HepG2 (cell line): Measurements from ENCODE around the gene TBCD. TPM values are rescaled to one million over a fixed set of nuclear protein-coding genes. Genes with fewer than 3 reads are reported as not detected.

ENCODE experiments used
- ARHGAP35 ChIP-seq: sonication (generic); formaldehyde crosslinking; IDR thresholded peaks from 2 replicates; pipeline ENCODE4 v1.9.0; 2022; ENCODE audit warnings: mild to moderate bottlenecking, inconsistent platforms, moderate library complexity, missing genetic modification reagents, borderline replicate concordance
- MBD4 ChIP-seq: IDR thresholded peaks from 2 replicates; pipeline ENCODE4 v1.6.1; 2012; ENCODE audit warnings: low read length, inconsistent platforms, borderline replicate concordance
- MED1 ChIP-seq: sonication (generic); formaldehyde crosslinking; IDR thresholded peaks from 2 replicates; pipeline ENCODE4 v1.4.0; 2020; ENCODE audit warnings: missing genetic modification reagents
- MIER2 ChIP-seq: IDR thresholded peaks from 2 replicates; pipeline ENCODE4 v1.6.1; 2016; ENCODE audit warnings: missing biosample characterization, missing genetic modification reagents
- POLR2AphosphoS2 ChIP-seq: IDR thresholded peaks from 2 replicates; pipeline ENCODE4 v1.6.1; 2011; ENCODE audit warnings: low read depth, low read length, improper control_type of control experiment
- PRDM15 ChIP-seq: sonication (generic); formaldehyde crosslinking; IDR thresholded peaks from 2 replicates; pipeline ENCODE4 v1.4.0; 2020; ENCODE audit warnings: missing genetic modification reagents
- TSC22D2 ChIP-seq: sonication (generic); formaldehyde crosslinking; IDR thresholded peaks from 2 replicates; pipeline ENCODE4 v1.5.1; 2020; ENCODE audit warnings: missing genetic modification reagents, mild to moderate bottlenecking, borderline replicate concordance
- ZBED4 ChIP-seq: sonication (generic); formaldehyde crosslinking; IDR thresholded peaks from 2 replicates; pipeline ENCODE4 v1.4.0; 2020; ENCODE audit warnings: missing genetic modification reagents, borderline replicate concordance
- ZBTB1 ChIP-seq: sonication (generic); formaldehyde crosslinking; IDR thresholded peaks from 2 replicates; pipeline ENCODE4 v1.4.0; 2020; ENCODE audit warnings: missing genetic modification reagents, borderline replicate concordance
- ZNF317 ChIP-seq: sonication (generic); formaldehyde crosslinking; IDR thresholded peaks from 2 replicates; pipeline ENCODE4 v1.5.0; 2020; ENCODE audit warnings: mild to moderate bottlenecking, missing genetic modification reagents
- ZNF460 ChIP-seq: sonication (generic); formaldehyde crosslinking; IDR thresholded peaks from 2 replicates; pipeline ENCODE4 v1.5.1; 2020; ENCODE audit warnings: missing genetic modification reagents, mild to moderate bottlenecking, borderline replicate concordance
- ZNF670 ChIP-seq: sonication (generic); formaldehyde crosslinking; IDR thresholded peaks from 2 replicates; pipeline ENCODE4 v1.8.0; 2022; ENCODE audit warnings: mild to moderate bottlenecking, missing genetic modification reagents, borderline replicate concordance
- ZNF7 ChIP-seq: IDR thresholded peaks from 2 replicates; pipeline ENCODE4 v1.6.1; 2016; ENCODE audit warnings: missing biosample characterization, missing genetic modification reagents
- ZNF878 ChIP-seq: sonication (generic); formaldehyde crosslinking; IDR thresholded peaks from 2 replicates; pipeline ENCODE4 v1.8.1; 2023; ENCODE audit warnings: mild to moderate bottlenecking, missing genetic modification reagents, moderate library complexity
- polyA plus RNA-seq, 8 experiments: library from polyadenylated mRNA; depleted of rRNA in 3 of 8; stranded (reverse) in 7 of 8; unstranded in 1 of 8; fragments of >200 nt; fragmentation: Illumina TruSeq in 4 of 8; extraction: Trizol in 4 of 8; gene quantifications; 2 replicates each; pipeline versions ENCODE4 v1.2.1 to v1.2.3, GENCODE V29; 2011 to 2016; ENCODE audit warnings: low read depth in 4 of 8, missing spikeins in 1 of 8, mixed read lengths in 1 of 8; ENCODE audit not compliant: insufficient read depth in 1 of 8
- total RNA-seq, 5 experiments: library from RNA; depleted of rRNA; stranded (reverse); fragments of >200 nt; fragmentation: Illumina TruSeq; extraction: Trizol; gene quantifications; 2 replicates each; pipeline ENCODE4 v1.2.3, GENCODE V29; 2016; ENCODE audit warnings: low read depth in 1 of 5
- TF ChIP-seq, protein P1 (sequence below): sonication (generic); formaldehyde crosslinking; IDR thresholded peaks from 2 replicates; pipeline ENCODE4 v1.8.1; 2023; ENCODE audit warnings: mild to moderate bottlenecking, missing genetic modification reagents, borderline replicate concordance
- TF ChIP-seq, protein P2 (sequence below): sonication (generic); formaldehyde crosslinking; IDR thresholded peaks from 2 replicates; pipeline ENCODE4 v1.5.1; 2020; ENCODE audit warnings: mild to moderate bottlenecking, missing genetic modification reagents, moderate library complexity

TBCD gene
- total and polyA plus RNA-seq, 2 of the 13 experiments (the other 11 are each of a cell fraction or from before 2014, with no cell fraction given) = 33.9 to 54.8 TPM

DNA sequence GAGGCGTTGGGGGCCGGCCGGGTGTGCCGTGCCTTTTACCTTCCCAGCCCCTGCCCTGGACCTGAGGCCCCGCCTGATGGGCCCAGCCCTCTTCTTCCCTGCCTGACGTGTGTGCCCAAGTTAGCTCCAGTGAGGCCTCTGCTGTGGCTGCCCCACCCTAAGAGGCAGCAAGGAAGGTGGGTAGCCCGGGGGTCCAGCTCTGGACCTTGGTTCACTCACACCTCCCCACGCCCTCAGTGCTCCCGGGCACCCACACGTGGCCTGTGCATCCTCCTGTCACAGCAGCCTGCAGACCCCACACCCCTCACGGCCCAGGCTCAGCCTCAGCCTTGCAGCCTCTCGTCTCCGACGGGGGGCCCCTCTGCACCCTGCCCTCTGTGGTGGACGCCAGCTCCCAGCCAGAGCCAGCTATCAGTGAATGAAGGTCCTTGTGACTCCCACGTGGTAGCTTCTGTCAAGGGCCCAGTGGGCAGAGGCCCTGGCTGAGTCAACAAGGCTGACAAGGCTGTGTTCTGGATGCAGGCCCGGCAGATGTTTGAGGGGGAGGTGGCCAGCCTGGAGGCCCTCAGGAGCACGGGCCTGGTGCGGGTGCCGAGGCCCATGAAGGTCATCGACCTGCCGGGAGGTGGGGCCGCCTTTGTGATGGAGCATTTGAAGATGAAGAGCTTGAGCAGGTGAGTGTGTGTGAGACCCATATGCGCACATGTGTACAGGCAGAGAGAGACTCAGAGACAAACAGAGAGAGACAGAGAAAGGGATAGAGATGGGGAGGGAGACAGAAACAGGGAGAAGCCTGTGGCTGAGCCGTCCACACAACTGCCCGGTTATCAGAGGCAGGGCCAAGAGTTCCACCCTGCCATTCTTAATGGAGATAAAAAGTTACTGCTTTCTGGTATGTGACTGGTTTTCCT, 13.6 kb upstream of the TBCD start (continued):
- peak; percentile 99 for TF ChIP-seq ZBED4 (CRISPR knock-in tag)
- TF ChIP-seq MED1 (CRISPR knock-in tag) = peak; percentile 97
- peak; percentile 69; the same call in 1 of the 2 replicates for TF ChIP-seq PRDM15 (CRISPR knock-in tag)
- peak; percentile 95 for TF ChIP-seq ZNF317 (CRISPR knock-in tag)
- peak; percentile 94 for TF ChIP-seq ZBTB1
- TF ChIP-seq MBD4 = no peak
- peak; percentile 90 for TF ChIP-seq MIER2
- TF ChIP-seq ZNF670 = peak; percentile 98
- TF ChIP-seq, protein P1, sequence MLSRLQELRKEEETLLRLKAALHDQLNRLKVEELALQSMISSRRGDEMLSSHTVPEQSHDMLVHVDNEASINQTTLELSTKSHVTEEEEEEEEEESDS (CRISPR knock-in tag) = peak; percentile 72; the same call in 1 of the 2 replicates
- peak; percentile 58; the same call in 1 of the 2 replicates for TF ChIP-seq ZNF7 (CRISPR knock-in tag)
- peak; percentile 99 for TF ChIP-seq TSC22D2 (CRISPR knock-in tag)
- TF ChIP-seq ZNF878 (CRISPR knock-in tag) = peak; percentile 100
- TF ChIP-seq, protein P2, sequence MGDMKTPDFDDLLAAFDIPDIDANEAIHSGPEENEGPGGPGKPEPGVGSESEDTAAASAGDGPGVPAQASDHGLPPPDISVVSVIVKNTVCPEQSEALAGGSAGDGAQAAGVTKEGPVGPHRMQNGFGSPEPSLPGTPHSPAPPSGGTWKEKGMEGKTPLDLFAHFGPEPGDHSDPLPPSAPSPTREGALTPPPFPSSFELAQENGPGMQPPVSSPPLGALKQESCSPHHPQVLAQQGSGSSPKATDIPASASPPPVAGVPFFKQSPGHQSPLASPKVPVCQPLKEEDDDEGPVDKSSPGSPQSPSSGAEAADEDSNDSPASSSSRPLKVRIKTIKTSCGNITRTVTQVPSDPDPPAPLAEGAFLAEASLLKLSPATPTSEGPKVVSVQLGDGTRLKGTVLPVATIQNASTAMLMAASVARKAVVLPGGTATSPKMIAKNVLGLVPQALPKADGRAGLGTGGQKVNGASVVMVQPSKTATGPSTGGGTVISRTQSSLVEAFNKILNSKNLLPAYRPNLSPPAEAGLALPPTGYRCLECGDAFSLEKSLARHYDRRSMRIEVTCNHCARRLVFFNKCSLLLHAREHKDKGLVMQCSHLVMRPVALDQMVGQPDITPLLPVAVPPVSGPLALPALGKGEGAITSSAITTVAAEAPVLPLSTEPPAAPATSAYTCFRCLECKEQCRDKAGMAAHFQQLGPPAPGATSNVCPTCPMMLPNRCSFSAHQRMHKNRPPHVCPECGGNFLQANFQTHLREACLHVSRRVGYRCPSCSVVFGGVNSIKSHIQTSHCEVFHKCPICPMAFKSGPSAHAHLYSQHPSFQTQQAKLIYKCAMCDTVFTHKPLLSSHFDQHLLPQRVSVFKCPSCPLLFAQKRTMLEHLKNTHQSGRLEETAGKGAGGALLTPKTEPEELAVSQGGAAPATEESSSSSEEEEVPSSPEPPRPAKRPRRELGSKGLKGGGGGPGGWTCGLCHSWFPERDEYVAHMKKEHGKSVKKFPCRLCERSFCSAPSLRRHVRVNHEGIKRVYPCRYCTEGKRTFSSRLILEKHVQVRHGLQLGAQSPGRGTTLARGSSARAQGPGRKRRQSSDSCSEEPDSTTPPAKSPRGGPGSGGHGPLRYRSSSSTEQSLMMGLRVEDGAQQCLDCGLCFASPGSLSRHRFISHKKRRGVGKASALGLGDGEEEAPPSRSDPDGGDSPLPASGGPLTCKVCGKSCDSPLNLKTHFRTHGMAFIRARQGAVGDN (CRISPR knock-in tag) = peak; percentile 100
- peak; percentile 74; the same call in 1 of the 2 replicates for TF ChIP-seq ZNF460 (CRISPR knock-in tag)
- no peak for TF ChIP-seq POLR2AphosphoS2
- peak; percentile 99 for TF ChIP-seq ARHGAP35 (CRISPR knock-in tag)
